ENCODE measurements around the gene CPM. TPM values are rescaled to one million over a fixed set of nuclear protein-coding genes. Genes with fewer than 3 reads are reported as not detected.

The CPM gene
- total RNA-seq, 1 experiment from 2014 or later, result 3.1 TPM

DNA sequence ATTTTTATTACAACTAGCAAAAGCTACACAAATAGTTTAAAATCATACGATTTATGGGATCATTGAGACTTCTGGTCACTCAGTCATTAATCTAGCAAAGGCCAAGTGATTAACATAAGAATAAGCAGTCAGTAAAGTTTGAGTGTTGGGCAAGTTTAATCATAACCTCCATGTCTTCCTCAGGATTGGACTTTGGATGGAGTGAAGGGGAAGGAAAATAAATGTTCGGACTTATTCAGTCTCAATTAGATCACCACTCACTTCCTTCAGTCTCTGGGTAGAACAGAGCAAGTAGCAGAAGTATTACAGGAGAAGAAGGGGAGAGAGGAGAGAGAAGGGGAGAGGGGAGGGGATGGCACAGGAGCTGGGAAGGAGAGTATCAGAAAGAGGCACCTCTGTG lies 31.4 kb downstream of the CPM start:
- no peak for TF ChIP-seq EZH2phosphoT487 (IDR thresholded peaks at IDR 0.05; ENCODE audit: borderline replicate concordance, low read length)
- no peak overlapping the region for H3K27ac ChIP-seq (ENCODE audit: low read length)
- no peak overlapping the region for H3K4me2 ChIP-seq (ENCODE audit: low read length)
- ChIA-PET CTCF (interaction anchor here (0.6 kb wide), 1 partner anchor 122 kb away, joined by 4 read pairs; no protein-coding TSS in a partner anchor), POLR2A (ENCODE audit: unreplicated experiment) (no interaction called here)
- no peaks in the 10 kb centered on the region for H3K9me2 ChIP-seq (replicated peaks; ENCODE audit: low read length)
- no peak overlapping the region for H3K4me3 ChIP-seq (ENCODE audit: low read length)
- no TSS peak for BruUV-seq (replicated peaks)
- H3K79me2 ChIP-seq (ENCODE audit: low read length), result no peaks in the 10 kb centered on the region
- no peak for ATAC-seq
- H3K4me1 ChIP-seq (ENCODE audit: insufficient read depth, low read length), result peaks cover 7% of the 10 kb centered on the region
- DNase-seq, result no peak
- no peaks in the 10 kb centered on the region for H3K36me3 ChIP-seq (ENCODE audit: low read depth, low read length)
- intact Hi-C loops (cut with micrococcal nuclease), result no loop called here
- H3F3A ChIP-seq (ENCODE audit: low read length, unreplicated experiment), result no peaks in the 10 kb centered on the region
- H3K9me3 ChIP-seq (ENCODE audit: low read length), result no peaks in the 10 kb centered on the region
- no peaks in the 10 kb centered on the region for H4K20me1 ChIP-seq (ENCODE audit: low read length)
- H3K27me3 ChIP-seq (ENCODE audit: low read length), result no peaks in the 10 kb centered on the region
- H3K9ac ChIP-seq (ENCODE audit: low read length), result no peak overlapping the region
- H2AFZ ChIP-seq (ENCODE audit: low read length), result no peak overlapping the region

- no peaks in the 10 kb centered on the region for H3K79me2 ChIP-seq (ENCODE audit: low read length)
- no peak overlapping the region for H3K9ac ChIP-seq (ENCODE audit: low read length)
- no peak overlapping the region for H3K4me3 ChIP-seq (ENCODE audit: low read length)
- ChIA-PET POLR2A (ENCODE audit: unreplicated experiment) (no interaction called here), CTCF (no interaction called here)
- H4K20me1 ChIP-seq (ENCODE audit: low read length), result no peaks in the 10 kb centered on the region
- H2AFZ ChIP-seq (ENCODE audit: low read length), result no peak overlapping the region
- no peak for DNase-seq
- no peaks in the 10 kb centered on the region for H3K27me3 ChIP-seq (ENCODE audit: low read length)
- no peak overlapping the region for H3K4me2 ChIP-seq (ENCODE audit: low read length)
- BruUV-seq (replicated peaks), result no TSS peak
- H3K4me1 ChIP-seq (ENCODE audit: insufficient read depth, low read length), result peaks cover 7% of the 10 kb centered on the region
- no peak overlapping the region for H3K27ac ChIP-seq (ENCODE audit: low read length)
- no peaks in the 10 kb centered on the region for H3K9me3 ChIP-seq (ENCODE audit: low read length)
- ATAC-seq, result no peak
- H3K9me2 ChIP-seq (replicated peaks; ENCODE audit: low read length), result no peaks in the 10 kb centered on the region
- no peaks in the 10 kb centered on the region for H3K36me3 ChIP-seq (ENCODE audit: low read depth, low read length)
- intact Hi-C loops (cut with micrococcal nuclease), result no loop called here
- TF ChIP-seq EZH2phosphoT487 (IDR thresholded peaks at IDR 0.05; ENCODE audit: borderline replicate concordance, low read length) (no peak), EZH2 (IDR thresholded peaks at IDR 0.05; ENCODE audit: low read length, unreplicated experiment) (no peak)
- TF ChIP-seq, protein P1, sequence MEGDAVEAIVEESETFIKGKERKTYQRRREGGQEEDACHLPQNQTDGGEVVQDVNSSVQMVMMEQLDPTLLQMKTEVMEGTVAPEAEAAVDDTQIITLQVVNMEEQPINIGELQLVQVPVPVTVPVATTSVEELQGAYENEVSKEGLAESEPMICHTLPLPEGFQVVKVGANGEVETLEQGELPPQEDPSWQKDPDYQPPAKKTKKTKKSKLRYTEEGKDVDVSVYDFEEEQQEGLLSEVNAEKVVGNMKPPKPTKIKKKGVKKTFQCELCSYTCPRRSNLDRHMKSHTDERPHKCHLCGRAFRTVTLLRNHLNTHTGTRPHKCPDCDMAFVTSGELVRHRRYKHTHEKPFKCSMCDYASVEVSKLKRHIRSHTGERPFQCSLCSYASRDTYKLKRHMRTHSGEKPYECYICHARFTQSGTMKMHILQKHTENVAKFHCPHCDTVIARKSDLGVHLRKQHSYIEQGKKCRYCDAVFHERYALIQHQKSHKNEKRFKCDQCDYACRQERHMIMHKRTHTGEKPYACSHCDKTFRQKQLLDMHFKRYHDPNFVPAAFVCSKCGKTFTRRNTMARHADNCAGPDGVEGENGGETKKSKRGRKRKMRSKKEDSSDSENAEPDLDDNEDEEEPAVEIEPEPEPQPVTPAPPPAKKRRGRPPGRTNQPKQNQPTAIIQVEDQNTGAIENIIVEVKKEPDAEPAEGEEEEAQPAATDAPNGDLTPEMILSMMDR (conservative IDR thresholded peaks at IDR 0.05; ENCODE audit: low read depth, low read length), result no peak
- no peaks in the 10 kb centered on the region for H3F3A ChIP-seq (ENCODE audit: low read length, unreplicated experiment)
These were observed 31.8 kb downstream of the CPM start for GRCh38 chr12:68901145-68901544.

GRCh38 chr12:68900241-68900640 lies 32.7 kb downstream of the CPM start:
- Histone ChIP-seq H3K9me3 (ENCODE audit: low read length) (no peaks in the 10 kb centered on the region), H3K9me2 (replicated peaks; ENCODE audit: low read length) (no peaks in the 10 kb centered on the region), H4K20me1 (ENCODE audit: low read length) (no peaks in the 10 kb centered on the region), H2AFZ (ENCODE audit: low read length) (no peak overlapping the region), H3K4me2 (ENCODE audit: low read length) (no peak overlapping the region), H3K27ac (ENCODE audit: low read length) (no peak overlapping the region), H3K79me2 (ENCODE audit: low read length) (no peaks in the 10 kb centered on the region), H3K36me3 (ENCODE audit: low read depth, low read length) (no peaks in the 10 kb centered on the region), H3K27me3 (ENCODE audit: low read length) (no peaks in the 10 kb centered on the region), H3F3A (ENCODE audit: low read length, unreplicated experiment) (no peaks in the 10 kb centered on the region), H3K4me3 (ENCODE audit: low read length) (no peak overlapping the region), H3K4me1 (ENCODE audit: insufficient read depth, low read length) (peaks cover 7% of the 10 kb centered on the region), H3K9ac (ENCODE audit: low read length) (no peak overlapping the region)
- intact Hi-C loops (cut with micrococcal nuclease), result no loop called here
- no peak for ATAC-seq
- CTCF ChIA-PET, result no interaction called here
- no peak for DNase-seq
- POLR2A ChIA-PET (ENCODE audit: unreplicated experiment), result no interaction called here
- BruUV-seq (replicated peaks), result no TSS peak
- TF ChIP-seq, protein P1 (conservative IDR thresholded peaks at IDR 0.05; ENCODE audit: low read depth, low read length), result no peak
- no peak for TF ChIP-seq EZH2phosphoT487 (IDR thresholded peaks at IDR 0.05; ENCODE audit: borderline replicate concordance, low read length)
- TF ChIP-seq EZH2 (IDR thresholded peaks at IDR 0.05; ENCODE audit: low read length, unreplicated experiment), result no peak
